Measurements from ENCODE around the gene BRICD5. TPM values are rescaled to one million over a fixed set of nuclear protein-coding genes. Genes with fewer than 3 reads are reported as not detected.

BRICD5 gene
- total and polyA plus RNA-seq, 7 donors: 1.8 to 21.3 (median 4.8) TPM; not detected in 2

DNA sequence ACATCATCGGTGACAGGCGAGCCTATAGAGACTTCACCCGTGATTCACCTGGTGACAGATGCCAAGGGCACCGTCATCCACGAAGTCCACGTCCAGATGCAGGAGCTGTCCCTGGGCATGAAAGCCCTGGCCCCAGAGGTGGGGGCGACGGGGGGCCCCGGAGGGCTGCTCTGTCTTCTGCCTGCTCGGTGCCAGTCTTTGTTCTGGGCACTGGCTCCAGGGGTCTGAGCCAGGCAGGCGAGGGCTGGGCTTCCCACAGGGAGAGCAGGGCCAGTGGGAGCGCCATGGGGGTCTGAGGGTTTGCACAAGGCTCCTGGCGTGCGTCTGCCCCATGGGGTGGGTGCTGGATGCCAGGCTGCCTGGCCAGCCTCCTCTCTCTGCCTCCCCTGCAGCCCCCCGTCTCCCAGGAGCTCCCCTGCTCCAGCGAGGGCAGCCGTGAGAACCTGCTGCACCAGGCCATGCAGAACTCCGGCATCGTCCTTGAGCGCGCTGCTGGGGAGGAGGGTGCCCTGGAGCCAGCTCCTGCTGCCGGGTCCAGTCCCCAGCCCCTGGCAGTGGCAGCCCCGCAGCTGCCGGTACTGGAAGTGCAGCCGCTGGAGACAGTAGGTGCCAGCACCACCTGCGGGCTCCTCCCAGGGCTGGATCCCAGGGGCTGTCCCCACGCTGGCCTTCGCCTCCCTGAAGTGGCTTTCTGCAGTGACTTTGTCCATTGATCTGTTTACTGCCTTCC is 22.5 kb upstream of the BRICD5 start:
- Histone ChIP-seq H3K27me3 (peaks cover 17 to 51% (median 26%) of the 10 kb centered on the region in 3 donors), H3K36me3 (peaks cover 65 to 77% (median 72%) of the 10 kb centered on the region in 4 donors)
- intact Hi-C loops (cut with DNase I): no loop called here

DNA sequence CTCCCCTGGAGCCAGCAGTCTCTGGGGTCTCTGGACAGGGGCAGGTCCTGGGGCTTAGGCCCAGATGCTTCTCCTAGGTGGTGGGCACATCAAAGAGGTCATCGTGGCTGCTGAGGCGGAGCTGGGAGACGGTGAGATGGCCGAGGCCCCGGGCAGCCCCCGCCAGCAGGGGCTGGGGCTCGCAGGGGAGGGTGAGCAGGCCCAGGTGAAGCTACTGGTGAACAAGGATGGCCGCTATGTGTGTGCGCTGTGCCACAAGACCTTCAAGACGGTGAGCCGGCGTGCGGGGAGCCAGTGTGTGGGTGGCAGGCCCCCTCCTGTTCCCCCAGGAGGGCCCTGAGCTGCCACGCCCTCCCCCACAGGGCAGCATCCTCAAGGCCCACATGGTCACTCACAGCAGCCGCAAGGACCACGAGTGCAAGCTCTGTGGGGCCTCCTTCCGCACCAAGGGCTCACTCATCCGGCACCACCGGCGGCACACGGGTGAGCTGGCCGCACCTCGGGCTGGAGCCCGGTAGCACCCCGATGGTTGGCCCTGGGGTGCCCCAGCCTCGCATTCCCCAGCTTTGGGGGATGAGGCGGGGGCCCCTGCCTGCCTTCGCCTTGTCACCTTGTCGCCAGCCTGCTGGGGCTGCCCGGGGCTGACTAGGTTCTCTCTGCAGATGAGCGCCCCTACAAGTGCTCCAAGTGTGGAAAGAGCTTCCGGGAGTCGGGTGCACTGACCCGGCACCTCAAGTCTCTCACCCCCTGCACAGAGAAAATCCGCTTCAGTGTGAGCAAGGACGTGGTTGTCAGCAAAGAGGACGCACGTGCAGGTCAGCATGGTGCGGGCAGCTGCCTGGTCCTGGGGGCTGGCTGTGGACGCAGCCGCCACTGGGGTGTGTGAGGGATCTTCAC is 21.7 kb upstream of the BRICD5 start:
- Histone ChIP-seq H3K27ac (no peak overlapping the region), H3K4me3 (no peak overlapping the region), H3K36me3 (peaks cover 67 to 84% (median 75%) of the 10 kb centered on the region in 4 donors), H3K27me3 (peaks cover 11 to 43% (median 17%) of the 10 kb centered on the region in 3 donors), H3K9me3 (no peaks in the 10 kb centered on the region), H3K4me1 (peaks cover 0 to 18% (median 16%) of the 10 kb centered on the region in 4 donors)
- no peak for DNase-seq
- TF ChIP-seq POLR2A (IDR thresholded peaks at IDR 0.05) (no peak), EP300 (IDR thresholded peaks at IDR 0.05) (no peak), POLR2AphosphoS5 (IDR thresholded peaks at IDR 0.05) (no peak)
- TF ChIP-seq, protein P1, sequence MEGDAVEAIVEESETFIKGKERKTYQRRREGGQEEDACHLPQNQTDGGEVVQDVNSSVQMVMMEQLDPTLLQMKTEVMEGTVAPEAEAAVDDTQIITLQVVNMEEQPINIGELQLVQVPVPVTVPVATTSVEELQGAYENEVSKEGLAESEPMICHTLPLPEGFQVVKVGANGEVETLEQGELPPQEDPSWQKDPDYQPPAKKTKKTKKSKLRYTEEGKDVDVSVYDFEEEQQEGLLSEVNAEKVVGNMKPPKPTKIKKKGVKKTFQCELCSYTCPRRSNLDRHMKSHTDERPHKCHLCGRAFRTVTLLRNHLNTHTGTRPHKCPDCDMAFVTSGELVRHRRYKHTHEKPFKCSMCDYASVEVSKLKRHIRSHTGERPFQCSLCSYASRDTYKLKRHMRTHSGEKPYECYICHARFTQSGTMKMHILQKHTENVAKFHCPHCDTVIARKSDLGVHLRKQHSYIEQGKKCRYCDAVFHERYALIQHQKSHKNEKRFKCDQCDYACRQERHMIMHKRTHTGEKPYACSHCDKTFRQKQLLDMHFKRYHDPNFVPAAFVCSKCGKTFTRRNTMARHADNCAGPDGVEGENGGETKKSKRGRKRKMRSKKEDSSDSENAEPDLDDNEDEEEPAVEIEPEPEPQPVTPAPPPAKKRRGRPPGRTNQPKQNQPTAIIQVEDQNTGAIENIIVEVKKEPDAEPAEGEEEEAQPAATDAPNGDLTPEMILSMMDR (IDR thresholded peaks at IDR 0.05): no peak
- WGBS, 2 donors: 92 to 94% methylated on average over 41 of the region's 41 CpGs
- intact Hi-C loops (cut with DNase I): no loop called here

More for the DNA sequence above, 22.5 kb upstream of the BRICD5 start:
- H3K9me3 ChIP-seq: no peaks in the 10 kb centered on the region
- H3K4me3 ChIP-seq: no peak overlapping the region
- TF ChIP-seq POLR2AphosphoS5 (IDR thresholded peaks at IDR 0.05): no peak
- TF ChIP-seq EP300 (IDR thresholded peaks at IDR 0.05): no peak
- TF ChIP-seq, protein P1 (IDR thresholded peaks at IDR 0.05): no peak
- no peak for TF ChIP-seq POLR2A (IDR thresholded peaks at IDR 0.05)
- no peak for DNase-seq
- H3K4me1 ChIP-seq: peaks cover 0 to 26% (median 24%) of the 10 kb centered on the region in 4 donors
- no peak overlapping the region for H3K27ac ChIP-seq
- 95% methylated on average over 28 of the region's 28 CpGs for WGBS, 2 donors

DNA sequence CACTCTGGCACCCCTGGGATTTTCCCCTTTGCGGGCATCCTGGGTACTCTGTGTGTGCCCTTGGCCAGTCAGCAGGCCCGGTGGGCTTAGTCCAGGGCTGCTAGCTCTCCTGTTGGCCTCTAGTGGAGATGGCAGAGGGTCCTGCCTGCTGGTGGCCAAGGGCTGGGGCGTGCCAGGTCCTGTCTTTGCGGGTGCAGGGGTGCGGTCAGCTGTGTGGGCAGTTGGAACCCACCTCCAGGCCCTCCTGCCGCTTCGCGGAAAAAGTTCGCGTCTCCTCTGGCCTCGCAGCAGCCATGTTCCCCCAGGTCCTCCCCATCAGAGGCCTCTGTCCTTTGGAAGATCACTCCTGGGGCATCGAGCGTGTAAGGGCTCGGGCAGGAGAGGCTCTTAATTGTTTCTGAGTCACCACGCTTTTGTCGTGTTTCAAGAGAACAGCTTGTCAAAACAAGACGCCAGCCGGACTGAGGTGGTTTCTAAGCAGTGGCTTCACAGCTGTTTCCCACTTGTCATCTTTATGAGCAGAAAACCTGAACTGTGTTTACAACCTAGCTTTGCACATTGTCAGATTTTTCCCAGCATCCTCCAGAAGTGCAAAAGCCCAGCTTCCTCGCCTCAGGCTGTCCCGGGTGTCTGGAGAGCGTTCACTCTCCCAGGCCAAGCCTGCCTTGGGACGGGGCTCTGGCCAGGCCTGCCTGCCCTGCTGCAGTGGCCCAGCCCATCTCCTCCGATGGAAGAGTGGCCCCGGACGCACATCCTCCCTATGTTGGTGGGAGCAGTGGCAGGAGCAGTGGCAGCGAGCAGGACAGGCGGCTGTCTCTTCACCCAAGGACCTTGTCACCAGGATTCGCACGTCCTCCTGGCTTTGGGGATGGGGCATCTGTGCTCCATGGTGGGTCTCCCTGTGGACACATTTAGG is 20.6 kb upstream of the BRICD5 start:
- no peak for DNase-seq
- H3K4me3 ChIP-seq: no peak overlapping the region
- TF ChIP-seq POLR2AphosphoS5 (IDR thresholded peaks at IDR 0.05): no peak
- TF ChIP-seq POLR2A (IDR thresholded peaks at IDR 0.05): no peak
- TF ChIP-seq, protein P1 (IDR thresholded peaks at IDR 0.05): no peak
- WGBS, 2 donors: 91% methylated on average over 29 of the region's 29 CpGs
- H3K36me3 ChIP-seq: peaks cover 67 to 91% (median 75%) of the 10 kb centered on the region in 4 donors
- no peak overlapping the region for H3K27ac ChIP-seq
- intact Hi-C loops (cut with DNase I): no loop called here
- peaks cover under 1 to 32% (median 6%) of the 10 kb centered on the region in 3 donors for H3K27me3 ChIP-seq
- no peaks in the 10 kb centered on the region for H3K9me3 ChIP-seq
- H3K4me1 ChIP-seq: peaks cover 0 to 14% (median 12%) of the 10 kb centered on the region in 4 donors

DNA sequence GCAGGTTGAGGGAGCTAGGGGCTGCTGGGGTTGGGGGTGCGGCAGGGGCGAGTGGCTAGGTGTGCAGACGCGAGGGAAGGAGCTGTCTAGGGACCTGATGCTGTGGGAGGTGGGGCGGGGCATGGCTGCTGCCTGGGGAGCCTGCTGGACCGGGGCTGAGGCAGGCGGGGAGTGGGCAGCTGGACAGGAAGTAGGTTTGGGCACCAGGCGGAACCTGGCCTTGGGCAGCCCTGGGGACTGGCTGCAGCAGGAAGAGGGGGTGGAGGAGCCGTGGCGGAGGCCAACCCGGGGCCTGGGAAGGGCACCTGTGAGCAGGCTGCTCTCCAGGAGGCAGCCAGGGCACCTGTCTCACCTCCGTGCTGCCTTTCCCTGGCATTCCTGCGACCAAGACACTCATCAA is 19.7 kb upstream of the BRICD5 start:
- no peak for DNase-seq
- Histone ChIP-seq H3K36me3 (peaks cover 62 to 84% (median 70%) of the 10 kb centered on the region in 4 donors), H3K4me3 (no peak overlapping the region), H3K9me3 (no peaks in the 10 kb centered on the region), H3K27me3 (peaks cover 0 to 23% (median 0%) of the 10 kb centered on the region in 3 donors), H3K4me1 (peaks cover 0 to 13% (median 11%) of the 10 kb centered on the region in 4 donors), H3K27ac (no peak overlapping the region)
- intact Hi-C loops (cut with DNase I): no loop called here
- WGBS, 2 donors: 92% methylated on average over 13 of the region's 13 CpGs
- TF ChIP-seq POLR2AphosphoS5 (IDR thresholded peaks at IDR 0.05) (no peak), POLR2A (IDR thresholded peaks at IDR 0.05) (no peak), EP300 (IDR thresholded peaks at IDR 0.05) (no peak)
- TF ChIP-seq, protein P1 (IDR thresholded peaks at IDR 0.05): no peak

Data from sigmoid colon (tissue), 7 donors.